HFFc6 (cell line): ENCODE measurements around the gene ABLIM1. TPM values are rescaled to one million over a fixed set of nuclear protein-coding genes. Genes with fewer than 3 reads are reported as not detected.

ENCODE experiments used
- DNase-seq: peaks from one replicate; pipeline ENCODE4 v3.0.0-alpha.2; 2018
- H3K27ac Mint-ChIP-seq: 2 replicates; pipeline ENCODE4 v1.8.0; 2020; ENCODE audit warnings: mild to moderate bottlenecking, mixed read lengths
- H3K27me3 Mint-ChIP-seq: 2 replicates; pipeline ENCODE4 v1.8.0; 2021; ENCODE audit warnings: mild to moderate bottlenecking, moderate library complexity, mixed read lengths; ENCODE audit not compliant: insufficient read depth
- H3K36me3 Mint-ChIP-seq: 2 replicates; pipeline ENCODE4 v1.8.0; 2021; ENCODE audit warnings: low read depth, mixed read lengths
- H3K4me1 Mint-ChIP-seq: 2 replicates; pipeline ENCODE4 v1.8.0; 2020; ENCODE audit warnings: low read depth, mixed read lengths
- H3K4me3 Mint-ChIP-seq: 2 replicates; pipeline ENCODE4 v1.8.0; 2020; ENCODE audit warnings: mild to moderate bottlenecking, moderate library complexity, mixed read lengths
- H3K9me3 Mint-ChIP-seq: 2 replicates; pipeline ENCODE4 v1.8.0; 2020; ENCODE audit warnings: mild to moderate bottlenecking, mixed read lengths
- total RNA-seq, 6 experiments: library from RNA; stranded (reverse); fragmentation: NEBNext Ultra II Directional; extraction: Animal tissue kit (Norgen Biotek cat#: 25700); gene quantifications; 2 replicates in 1 of 6; 3 replicates in 5 of 6; pipeline ENCODE4 v1.2.3, GENCODE V29; 2021
- TF ChIP-seq, protein P1 (sequence below): fragments of 200-600 bp; sonication (generic); IDR thresholded peaks from 2 replicates; pipeline ENCODE4 v1.5.0; 2021; ENCODE audit warnings: antibody characterized with exemption, mild to moderate bottlenecking

ABLIM1 gene
- total RNA-seq, 6 experiments from 2014 or later, result 8.0 to 14.6 (median 8.7) TPM

DNA sequence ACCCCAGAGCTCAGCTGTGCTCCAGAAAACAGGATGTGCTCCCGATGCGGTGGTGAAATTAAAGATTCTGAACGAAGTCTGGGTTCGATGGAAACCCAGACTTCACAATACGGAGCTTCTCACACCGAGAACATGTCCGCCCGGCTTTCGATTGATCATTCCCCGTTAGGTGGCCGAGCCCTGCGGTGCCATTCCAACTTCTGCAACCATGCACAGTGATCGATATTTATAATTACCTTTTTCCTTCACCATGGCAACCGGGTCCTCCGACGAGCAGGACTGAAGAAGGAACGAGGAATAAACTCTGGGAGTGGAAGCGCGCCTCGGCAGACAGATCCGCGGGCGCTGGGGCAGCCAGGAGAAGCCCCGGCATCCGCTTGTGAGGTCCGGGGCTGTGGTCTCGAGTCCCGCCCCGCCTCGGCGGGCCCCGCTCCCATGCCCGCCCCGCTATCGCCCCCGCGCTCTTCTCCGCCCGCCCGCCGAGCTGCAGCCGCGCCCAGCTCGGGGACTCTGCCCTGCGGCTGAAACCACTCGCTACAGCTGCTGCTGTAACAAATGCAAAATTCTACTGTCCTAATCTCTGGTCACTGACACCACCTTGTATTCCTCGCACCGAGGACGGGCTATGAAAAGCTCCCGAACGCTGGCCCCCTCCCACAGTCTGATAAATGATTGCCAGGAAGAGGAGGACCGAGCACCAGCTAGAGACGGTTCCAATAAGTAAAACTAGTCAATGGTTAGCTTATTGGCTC is 26.2 kb downstream of the ABLIM1 start:
- H3K4me1 Mint-ChIP-seq, result peaks cover 73% of the 10 kb centered on the region
- H3K27me3 Mint-ChIP-seq, result peaks cover 1% of the 10 kb centered on the region
- H3K9me3 Mint-ChIP-seq, result no peaks in the 10 kb centered on the region
- TF ChIP-seq, protein P1, sequence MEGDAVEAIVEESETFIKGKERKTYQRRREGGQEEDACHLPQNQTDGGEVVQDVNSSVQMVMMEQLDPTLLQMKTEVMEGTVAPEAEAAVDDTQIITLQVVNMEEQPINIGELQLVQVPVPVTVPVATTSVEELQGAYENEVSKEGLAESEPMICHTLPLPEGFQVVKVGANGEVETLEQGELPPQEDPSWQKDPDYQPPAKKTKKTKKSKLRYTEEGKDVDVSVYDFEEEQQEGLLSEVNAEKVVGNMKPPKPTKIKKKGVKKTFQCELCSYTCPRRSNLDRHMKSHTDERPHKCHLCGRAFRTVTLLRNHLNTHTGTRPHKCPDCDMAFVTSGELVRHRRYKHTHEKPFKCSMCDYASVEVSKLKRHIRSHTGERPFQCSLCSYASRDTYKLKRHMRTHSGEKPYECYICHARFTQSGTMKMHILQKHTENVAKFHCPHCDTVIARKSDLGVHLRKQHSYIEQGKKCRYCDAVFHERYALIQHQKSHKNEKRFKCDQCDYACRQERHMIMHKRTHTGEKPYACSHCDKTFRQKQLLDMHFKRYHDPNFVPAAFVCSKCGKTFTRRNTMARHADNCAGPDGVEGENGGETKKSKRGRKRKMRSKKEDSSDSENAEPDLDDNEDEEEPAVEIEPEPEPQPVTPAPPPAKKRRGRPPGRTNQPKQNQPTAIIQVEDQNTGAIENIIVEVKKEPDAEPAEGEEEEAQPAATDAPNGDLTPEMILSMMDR, result no peak
- H3K27ac Mint-ChIP-seq, result peak overlapping the region; percentile 74
- H3K4me3 Mint-ChIP-seq, result peak overlapping the region; percentile 92
- no peaks in the 10 kb centered on the region for H3K36me3 Mint-ChIP-seq
- DNase-seq, result no peak

DNA sequence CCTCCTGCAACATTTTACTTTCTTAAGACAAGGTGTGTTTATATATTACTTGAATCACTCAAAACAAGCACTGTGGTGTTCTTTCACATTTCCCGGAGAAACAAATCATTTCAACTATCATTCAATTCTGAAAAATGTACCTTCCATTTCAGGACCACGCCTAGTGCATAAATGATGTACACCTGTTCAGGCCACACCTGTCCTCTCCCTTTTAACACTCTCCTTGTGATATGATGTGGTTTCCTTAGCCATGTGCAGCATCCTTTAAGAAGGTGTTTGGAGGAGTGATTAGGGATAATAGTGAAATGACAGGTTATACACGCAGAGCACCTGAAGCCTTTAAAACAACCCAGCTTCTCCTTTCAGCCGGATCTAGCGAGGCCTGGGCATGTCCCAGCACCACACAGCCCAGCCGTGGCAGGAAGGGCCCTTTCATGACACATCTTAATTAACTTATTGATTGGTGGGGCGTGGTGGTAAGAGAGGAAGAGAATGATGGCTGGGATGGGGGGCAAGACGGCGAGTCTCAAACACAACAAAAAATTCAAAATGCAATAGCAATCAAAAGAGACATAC is 26.9 kb downstream of the ABLIM1 start:
- DNase-seq, result no peak
- Mint-ChIP-seq H3K4me3 (peak overlapping the region; percentile 92), H3K4me1 (peaks cover 79% of the 10 kb centered on the region), H3K36me3 (peaks cover 3% of the 10 kb centered on the region; the same call in 1 of the 2 replicates), H3K27me3 (peaks cover 1% of the 10 kb centered on the region), H3K9me3 (no peaks in the 10 kb centered on the region), H3K27ac (peak overlapping the region; percentile 58)
- TF ChIP-seq, protein P1, result no peak

DNA sequence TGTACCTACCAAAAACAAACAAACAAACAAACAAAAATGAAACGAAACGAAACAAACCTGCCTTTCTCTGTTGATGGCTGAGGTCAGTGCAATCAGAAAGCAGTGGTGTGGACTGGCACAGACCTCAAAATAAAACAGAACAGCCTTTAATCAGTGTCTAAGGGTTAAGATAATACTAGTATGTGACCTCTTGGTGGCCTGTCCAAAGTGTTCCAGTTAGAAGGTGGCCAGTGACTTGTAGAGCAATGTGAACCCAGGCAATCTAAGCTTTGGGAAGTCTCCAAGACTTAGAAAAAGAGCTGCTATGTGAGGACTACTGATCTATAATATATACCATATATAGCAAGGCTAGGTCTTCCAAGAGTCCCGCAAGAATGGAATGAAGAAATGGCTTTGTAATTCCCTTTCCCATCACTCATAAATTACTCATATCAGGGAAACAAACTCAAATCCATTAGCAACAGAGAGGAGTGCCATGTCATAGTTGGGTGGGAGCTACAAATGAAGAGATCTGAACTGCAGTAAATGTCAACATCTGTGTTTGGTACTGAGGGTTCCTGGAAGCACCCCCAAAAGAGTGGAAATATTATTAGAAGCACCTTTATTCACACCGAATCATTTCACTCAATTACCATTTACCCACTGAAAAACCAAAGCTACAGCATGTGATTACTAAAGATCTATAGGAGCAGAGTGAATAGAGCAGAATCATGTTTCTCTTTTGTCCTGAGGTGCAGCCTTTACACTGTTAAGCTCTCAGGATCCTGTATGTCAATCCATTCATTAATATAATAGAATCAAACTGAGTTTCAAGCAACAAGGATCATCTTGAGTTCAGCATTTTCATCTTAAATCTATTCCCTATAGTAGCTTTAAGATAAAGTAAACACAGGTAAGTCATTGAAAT is 28.0 kb downstream of the ABLIM1 start:
- peaks cover 73% of the 10 kb centered on the region for H3K4me1 Mint-ChIP-seq
- TF ChIP-seq, protein P1, result no peak
- no peak overlapping the region for H3K4me3 Mint-ChIP-seq
- peaks cover 4% of the 10 kb centered on the region; the same call in 1 of the 2 replicates for H3K9me3 Mint-ChIP-seq
- peak overlapping the region; percentile 3; the same call in 1 of the 2 replicates for H3K27ac Mint-ChIP-seq
- no peak for DNase-seq
- peaks cover 8% of the 10 kb centered on the region for H3K36me3 Mint-ChIP-seq
- no peaks in the 10 kb centered on the region; the same call in 1 of the 2 replicates for H3K27me3 Mint-ChIP-seq

DNA sequence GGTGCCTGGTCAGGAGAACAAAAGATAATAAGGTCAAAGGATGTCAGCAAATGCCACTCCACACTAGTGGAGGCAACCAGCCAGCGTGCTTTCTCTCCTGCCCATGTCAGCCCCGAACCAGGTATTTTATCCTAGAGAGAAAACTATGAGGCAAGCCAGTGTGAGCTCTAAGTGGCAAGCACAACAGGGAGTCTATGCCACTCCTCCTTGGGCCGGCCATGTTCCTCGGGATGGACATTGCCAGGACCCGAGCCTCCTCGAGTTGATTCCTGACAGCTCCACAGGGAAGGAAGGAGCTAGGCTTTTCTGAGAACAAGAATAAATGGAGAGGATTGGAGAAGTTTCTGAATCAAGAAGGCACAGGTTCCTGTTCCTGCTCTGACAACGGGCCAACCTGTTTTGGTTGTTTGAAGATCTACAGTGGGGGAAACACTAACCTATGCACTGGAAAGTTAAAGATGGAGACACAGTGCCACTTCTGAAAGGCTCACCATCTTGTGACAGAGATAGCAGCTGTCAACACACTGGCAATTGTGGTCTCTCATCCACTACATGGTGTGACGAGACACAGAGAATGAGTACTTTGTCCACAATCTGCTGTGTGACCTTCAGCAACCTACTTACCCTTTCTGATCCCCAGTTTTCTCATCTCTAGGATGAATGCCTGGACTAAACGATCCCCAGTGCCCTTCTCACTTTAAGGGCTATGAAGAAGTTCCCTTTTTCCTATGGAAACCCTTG is 28.8 kb downstream of the ABLIM1 start:
- TF ChIP-seq, protein P1, result no peak
- no peaks in the 10 kb centered on the region; the same call in 1 of the 2 replicates for H3K27me3 Mint-ChIP-seq
- H3K9me3 Mint-ChIP-seq, result peaks cover 8% of the 10 kb centered on the region; the same call in 1 of the 2 replicates
- no peak overlapping the region for H3K4me3 Mint-ChIP-seq
- peaks cover 9% of the 10 kb centered on the region for H3K36me3 Mint-ChIP-seq
- H3K27ac Mint-ChIP-seq, result no peak overlapping the region
- no peak for DNase-seq
- peaks cover 73% of the 10 kb centered on the region for H3K4me1 Mint-ChIP-seq

DNA sequence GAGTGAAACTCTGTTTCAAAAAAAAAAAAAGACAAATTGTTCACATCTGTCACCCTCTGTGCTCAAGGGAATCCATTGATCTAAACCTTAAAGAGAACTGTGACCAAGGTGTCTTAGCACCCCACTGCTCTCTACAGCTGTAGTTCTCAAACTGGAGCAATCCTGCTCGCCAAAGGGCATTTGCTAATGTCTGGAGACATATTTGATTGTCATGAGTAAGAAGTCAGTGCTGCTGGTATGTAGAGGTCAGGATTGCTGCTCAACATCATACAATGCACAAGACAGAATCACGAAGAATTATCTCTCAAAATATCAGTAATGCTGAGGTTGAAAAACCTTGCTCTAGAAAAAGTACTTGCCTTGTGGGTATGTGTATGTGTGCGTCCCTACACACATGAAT is 30.0 kb downstream of the ABLIM1 start:
- Mint-ChIP-seq H3K27me3 (no peaks in the 10 kb centered on the region), H3K9me3 (peaks cover 8% of the 10 kb centered on the region; the same call in 1 of the 2 replicates), H3K4me3 (no peak overlapping the region), H3K36me3 (peaks cover 9% of the 10 kb centered on the region), H3K27ac (no peak overlapping the region), H3K4me1 (peaks cover 73% of the 10 kb centered on the region)
- TF ChIP-seq, protein P1, result no peak
- no peak for DNase-seq
